Hepatocyte (in vitro differentiated cells): Measurements from ENCODE around the gene FCER2.

Source experiments
- EZH2 ChIP-seq: fragments of 200-600 bp; sonication (generic); IDR thresholded peaks from 2 replicates; pipeline ENCODE4 v1.6.1; 2016; ENCODE audit warnings: antibody characterized with exemption, mild to moderate bottlenecking, borderline replicate concordance
- TF ChIP-seq, protein P1 (sequence below): fragments of 200-600 bp; sonication (generic); IDR thresholded peaks from 2 replicates; pipeline ENCODE4 v1.5.1; 2016; ENCODE audit warnings: antibody characterized with exemption, mild to moderate bottlenecking; ENCODE audit not compliant: poor library complexity

DNA sequence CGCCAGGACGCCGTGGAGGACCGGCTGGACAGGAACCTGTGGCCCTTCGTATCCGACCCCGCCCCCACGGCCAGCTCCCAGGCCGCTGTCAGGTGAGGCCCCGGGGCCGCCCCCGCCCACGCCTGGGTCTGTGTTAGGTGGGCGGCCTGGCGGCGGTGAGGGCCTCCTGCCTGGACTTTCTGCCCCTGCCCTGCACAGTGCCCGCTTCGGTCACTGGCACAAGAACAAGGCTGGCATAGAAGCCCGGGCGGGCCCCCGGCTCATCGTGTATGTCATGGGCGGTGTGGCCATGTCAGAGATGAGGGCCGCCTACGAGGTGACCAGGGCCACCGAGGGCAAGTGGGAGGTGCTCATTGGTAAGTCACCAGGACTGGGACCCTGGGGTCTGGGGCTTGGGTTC, 54.8 kb downstream of the FCER2 start:
- TF ChIP-seq, protein P1, sequence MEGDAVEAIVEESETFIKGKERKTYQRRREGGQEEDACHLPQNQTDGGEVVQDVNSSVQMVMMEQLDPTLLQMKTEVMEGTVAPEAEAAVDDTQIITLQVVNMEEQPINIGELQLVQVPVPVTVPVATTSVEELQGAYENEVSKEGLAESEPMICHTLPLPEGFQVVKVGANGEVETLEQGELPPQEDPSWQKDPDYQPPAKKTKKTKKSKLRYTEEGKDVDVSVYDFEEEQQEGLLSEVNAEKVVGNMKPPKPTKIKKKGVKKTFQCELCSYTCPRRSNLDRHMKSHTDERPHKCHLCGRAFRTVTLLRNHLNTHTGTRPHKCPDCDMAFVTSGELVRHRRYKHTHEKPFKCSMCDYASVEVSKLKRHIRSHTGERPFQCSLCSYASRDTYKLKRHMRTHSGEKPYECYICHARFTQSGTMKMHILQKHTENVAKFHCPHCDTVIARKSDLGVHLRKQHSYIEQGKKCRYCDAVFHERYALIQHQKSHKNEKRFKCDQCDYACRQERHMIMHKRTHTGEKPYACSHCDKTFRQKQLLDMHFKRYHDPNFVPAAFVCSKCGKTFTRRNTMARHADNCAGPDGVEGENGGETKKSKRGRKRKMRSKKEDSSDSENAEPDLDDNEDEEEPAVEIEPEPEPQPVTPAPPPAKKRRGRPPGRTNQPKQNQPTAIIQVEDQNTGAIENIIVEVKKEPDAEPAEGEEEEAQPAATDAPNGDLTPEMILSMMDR: no peak
- no peak for TF ChIP-seq EZH2
